Body of pancreas (tissue), 4 donors: Measurements from ENCODE around the gene KIAA1549.

Experiments
- CTCF ChIP-seq, 7 experiments: fragments of 450-650 bp in 4 of 7; fragments of 200-600 bp in 3 of 7; sonication (generic) in 3 of 7; IDR thresholded peaks; one replicate each; pipeline ENCODE4 v1.5.1; 2016 to 2019; ENCODE audit warnings: antibody characterized with exemption in 7 of 7
- POLR2A ChIP-seq, 3 donors: fragments of 450-650 bp; IDR thresholded peaks; one replicate each; pipeline ENCODE4 v1.6.1; 2016; ENCODE audit warnings: antibody characterized with exemption in 3 of 3, mild to moderate bottlenecking in 2 of 3

- TF ChIP-seq CTCF (IDR thresholded peaks at IDR 0.05) (no peak), POLR2A (IDR thresholded peaks at IDR 0.05) (no peak)
Observed at GRCh38 chr7:138941545-138941944, 39.6 kb downstream of the KIAA1549 start.
